Esophagus squamous epithelium (tissue), 5 donors: ENCODE data around the gene HMG20A. TPM values are rescaled to one million over a fixed set of nuclear protein-coding genes. Genes with fewer than 3 reads are reported as not detected.
A peak's percentile ranks its signal among the peaks of the same experiment; 100 is the strongest.

Experiments
- DNase-seq: peaks from one replicate; lab custom pipeline; 2025; lab: John Stamatoyannopoulos, UW
- H3K27ac ChIP-seq, 4 donors: fragments of 200-600 bp; sonication (generic); one replicate each; pipeline ENCODE4 v1.5.1; 2016 to 2019; ENCODE audit warnings: mild to moderate bottlenecking in 1 of 4
- H3K27me3 ChIP-seq, 4 donors: fragments of 200-600 bp; sonication (generic); 1 replicate in 3 of 4; 2 replicates in 1 of 4; pipeline versions ENCODE4 v1.5.1 to v1.6.0; 2017 to 2021; ENCODE audit warnings: antibody characterized with exemption in 1 of 4
- H3K36me3 ChIP-seq, 3 donors: fragments of 200-600 bp; sonication (generic); one replicate each; pipeline ENCODE4 v1.5.1; 2016 to 2019
- H3K4me1 ChIP-seq, 3 donors: fragments of 200-600 bp; sonication (generic); one replicate each; pipeline ENCODE4 v1.5.1; 2017 to 2019
- H3K4me3 ChIP-seq, 4 donors: fragments of 200-600 bp; sonication (generic); 1 replicate in 3 of 4; 2 replicates in 1 of 4; pipeline ENCODE4 v1.5.1; 2016 to 2019; ENCODE audit warnings: mild to moderate bottlenecking in 2 of 4, moderate library complexity in 1 of 4
- H3K9me3 ChIP-seq, 3 donors: fragments of 200-600 bp; sonication (generic); one replicate each; pipeline ENCODE4 v1.5.1; 2016 to 2019
- POLR2A ChIP-seq, 4 donors: fragments of 450-650 bp; IDR thresholded peaks; one replicate each; pipeline ENCODE4 v1.6.1; 2017; ENCODE audit warnings: antibody characterized with exemption in 4 of 4, mild to moderate bottlenecking in 4 of 4, moderate library complexity in 3 of 4
- WGBS, 2 donors: methylation state at CpG; one replicate each; pipeline ENCODE4 v1.1.5; 2018; 5-methylcytosine and 5-hydroxymethylcytosine counted together
- intact Hi-C: fragments of 100-400 bp; cut with DNase I; formaldehyde crosslinking; loops from one replicate; pipeline ENCODE4 v1.15.0; 2022
- total RNA-seq, 4 donors: library from RNA; depleted of rRNA; stranded (reverse); fragments of >200 nt; gene quantifications; one replicate each; pipeline ENCODE4 v1.1.0, GENCODE V29; 2016
- TF ChIP-seq, protein P1 (sequence below), 6 experiments: fragments of 450-650 bp in 4 of 6; fragments of 200-600 bp in 2 of 6; sonication (generic) in 2 of 6; IDR thresholded peaks; one replicate each; pipeline ENCODE4 v1.5.1; 2016 to 2019; ENCODE audit warnings: antibody characterized with exemption in 6 of 6, mild to moderate bottlenecking in 4 of 6, moderate library complexity in 4 of 6
- donor health status: DM: yes; HTN: yes; CAD: no.

Gene HMG20A
- total RNA-seq, 4 donors from 2014 or later = 7.9 to 22.7 (median 12.9) TPM

DNA sequence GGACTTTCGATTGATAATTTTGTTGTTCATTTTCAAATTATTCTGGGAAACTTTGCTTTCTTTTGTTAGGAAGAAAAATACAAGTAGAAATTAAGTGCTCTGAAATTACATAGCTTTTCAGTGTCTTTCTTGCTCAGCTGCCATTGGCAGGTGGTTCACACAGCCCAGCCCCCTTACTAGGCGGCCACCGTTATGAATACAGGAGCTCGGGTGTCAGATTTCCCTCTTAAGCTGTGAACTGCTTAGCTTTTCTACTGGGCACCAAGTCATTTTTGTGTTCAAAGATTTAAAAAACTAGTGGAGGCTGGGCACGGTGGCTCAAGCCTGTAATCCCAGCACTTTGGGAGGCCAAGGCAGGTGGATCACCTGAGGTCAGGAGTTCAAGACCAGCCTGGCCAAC, 55.2 kb downstream of the HMG20A start:
- DNase-seq = no peak
- Histone ChIP-seq H3K4me1 (peaks cover 0 to 1% (median 0%) of the 10 kb centered on the region in 3 donors), H3K9me3 (no peaks in the 10 kb centered on the region), H3K36me3 (peaks cover 11 to 89% (median 23%) of the 10 kb centered on the region in 3 donors), H3K4me3 (no peak overlapping the region), H3K27me3 (no peaks in the 10 kb centered on the region), H3K27ac (no peak overlapping the region)
- TF ChIP-seq POLR2A (IDR thresholded peaks at IDR 0.05) = no peak
- TF ChIP-seq, protein P1, sequence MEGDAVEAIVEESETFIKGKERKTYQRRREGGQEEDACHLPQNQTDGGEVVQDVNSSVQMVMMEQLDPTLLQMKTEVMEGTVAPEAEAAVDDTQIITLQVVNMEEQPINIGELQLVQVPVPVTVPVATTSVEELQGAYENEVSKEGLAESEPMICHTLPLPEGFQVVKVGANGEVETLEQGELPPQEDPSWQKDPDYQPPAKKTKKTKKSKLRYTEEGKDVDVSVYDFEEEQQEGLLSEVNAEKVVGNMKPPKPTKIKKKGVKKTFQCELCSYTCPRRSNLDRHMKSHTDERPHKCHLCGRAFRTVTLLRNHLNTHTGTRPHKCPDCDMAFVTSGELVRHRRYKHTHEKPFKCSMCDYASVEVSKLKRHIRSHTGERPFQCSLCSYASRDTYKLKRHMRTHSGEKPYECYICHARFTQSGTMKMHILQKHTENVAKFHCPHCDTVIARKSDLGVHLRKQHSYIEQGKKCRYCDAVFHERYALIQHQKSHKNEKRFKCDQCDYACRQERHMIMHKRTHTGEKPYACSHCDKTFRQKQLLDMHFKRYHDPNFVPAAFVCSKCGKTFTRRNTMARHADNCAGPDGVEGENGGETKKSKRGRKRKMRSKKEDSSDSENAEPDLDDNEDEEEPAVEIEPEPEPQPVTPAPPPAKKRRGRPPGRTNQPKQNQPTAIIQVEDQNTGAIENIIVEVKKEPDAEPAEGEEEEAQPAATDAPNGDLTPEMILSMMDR (IDR thresholded peaks at IDR 0.05) = no peak
- WGBS, 2 donors = 39 to 56% methylated on average over 4 to 5 of the region's 5 CpGs
- intact Hi-C loops = no loop called here

DNA sequence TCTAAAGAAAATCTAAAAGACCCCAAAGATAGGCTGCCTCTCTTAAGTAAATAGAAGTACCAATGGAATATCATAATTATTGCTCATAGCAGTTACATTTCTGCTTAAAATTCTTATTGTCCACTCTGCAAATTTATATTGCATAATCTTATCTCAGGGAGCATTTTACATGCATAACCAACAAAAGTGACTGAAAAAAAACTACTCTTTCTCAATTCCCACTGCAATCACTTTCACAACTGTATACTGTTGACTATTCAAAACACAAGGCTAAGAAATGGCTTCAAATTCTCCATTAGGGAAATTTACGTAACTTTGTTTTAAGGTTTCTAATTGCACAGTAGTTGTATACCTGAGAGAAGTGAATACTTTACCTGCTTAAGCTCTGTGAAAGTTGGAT, 56.3 kb downstream of the HMG20A start:
- H3K4me1 ChIP-seq = peaks cover 0 to 12% (median 0%) of the 10 kb centered on the region in 3 donors
- TF ChIP-seq, protein P1 (IDR thresholded peaks at IDR 0.05) = no peak
- H3K9me3 ChIP-seq = no peaks in the 10 kb centered on the region
- H3K36me3 ChIP-seq = peaks cover 7 to 82% (median 15%) of the 10 kb centered on the region in 3 donors
- intact Hi-C loops = no loop called here
- 88% methylated on average over 1 of the region's 1 CpG for WGBS, 2 donors
- no peaks in the 10 kb centered on the region for H3K27me3 ChIP-seq
- H3K27ac ChIP-seq = no peak overlapping the region
- no peak for DNase-seq
- no peak overlapping the region for H3K4me3 ChIP-seq

DNA sequence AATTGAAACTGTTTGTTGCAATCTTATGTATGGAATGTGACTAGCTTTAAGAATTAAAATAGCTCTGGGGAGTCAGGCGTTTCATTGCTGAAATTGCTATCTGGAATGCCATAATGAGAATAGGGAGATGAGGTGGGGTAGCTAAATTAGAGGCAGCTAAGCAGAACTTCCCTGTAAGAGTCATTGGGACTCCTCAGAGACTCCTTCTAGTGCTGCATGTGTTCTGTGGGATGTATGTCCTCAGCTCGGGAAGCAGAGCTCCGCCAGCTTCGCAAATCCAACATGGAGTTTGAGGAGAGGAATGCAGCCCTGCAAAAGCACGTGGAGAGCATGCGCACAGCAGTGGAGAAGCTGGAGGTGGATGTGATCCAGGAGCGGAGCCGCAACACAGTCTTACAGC, 57.4 kb downstream of the HMG20A start:
- no peak for DNase-seq
- H3K9me3 ChIP-seq = no peaks in the 10 kb centered on the region
- no peak for TF ChIP-seq POLR2A (IDR thresholded peaks at IDR 0.05)
- TF ChIP-seq, protein P1 (IDR thresholded peaks at IDR 0.05) = no peak
- no peak overlapping the region for H3K4me3 ChIP-seq
- H3K27ac ChIP-seq = no peak overlapping the region
- H3K4me1 ChIP-seq = peaks cover 0 to 23% (median 3%) of the 10 kb centered on the region in 3 donors
- no peaks in the 10 kb centered on the region for H3K27me3 ChIP-seq
- intact Hi-C loops = no loop called here
- H3K36me3 ChIP-seq = peaks cover 0 to 82% (median 12%) of the 10 kb centered on the region in 3 donors
- WGBS, 2 donors = 95 to 100% methylated on average over 4 to 8 of the region's 8 CpGs

DNA sequence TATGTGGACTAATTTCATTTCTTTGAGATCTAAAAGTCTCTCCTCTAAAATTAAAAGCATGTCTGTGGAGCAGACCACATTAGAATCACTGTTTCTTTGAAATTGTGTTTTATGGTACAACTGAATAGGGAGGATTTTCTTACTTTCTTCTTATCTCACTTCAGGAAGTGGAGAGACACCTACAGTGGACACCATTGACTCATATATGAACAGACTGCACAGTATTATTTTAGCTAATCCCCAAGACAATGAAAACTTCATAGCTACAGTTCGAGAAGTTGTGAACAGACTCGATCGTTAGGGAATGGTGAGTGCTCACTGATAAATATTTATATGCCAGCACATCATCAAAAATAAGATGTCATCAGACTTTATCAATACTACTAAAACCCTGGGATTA, 58.3 kb downstream of the HMG20A start:
- no peaks in the 10 kb centered on the region for H3K27me3 ChIP-seq
- DNase-seq = no peak
- 46 to 55% methylated on average over 3 of the region's 3 CpGs for WGBS, 2 donors
- H3K27ac ChIP-seq = no peak overlapping the region
- TF ChIP-seq, protein P1 (IDR thresholded peaks at IDR 0.05) = no peak
- no peak for TF ChIP-seq POLR2A (IDR thresholded peaks at IDR 0.05)
- no peak overlapping the region for H3K4me3 ChIP-seq
- no peaks in the 10 kb centered on the region for H3K9me3 ChIP-seq
- H3K36me3 ChIP-seq = peaks cover 0 to 82% (median 14%) of the 10 kb centered on the region in 3 donors
- intact Hi-C loops = no loop called here
- peaks cover 0 to 31% (median 3%) of the 10 kb centered on the region in 3 donors for H3K4me1 ChIP-seq

DNA sequence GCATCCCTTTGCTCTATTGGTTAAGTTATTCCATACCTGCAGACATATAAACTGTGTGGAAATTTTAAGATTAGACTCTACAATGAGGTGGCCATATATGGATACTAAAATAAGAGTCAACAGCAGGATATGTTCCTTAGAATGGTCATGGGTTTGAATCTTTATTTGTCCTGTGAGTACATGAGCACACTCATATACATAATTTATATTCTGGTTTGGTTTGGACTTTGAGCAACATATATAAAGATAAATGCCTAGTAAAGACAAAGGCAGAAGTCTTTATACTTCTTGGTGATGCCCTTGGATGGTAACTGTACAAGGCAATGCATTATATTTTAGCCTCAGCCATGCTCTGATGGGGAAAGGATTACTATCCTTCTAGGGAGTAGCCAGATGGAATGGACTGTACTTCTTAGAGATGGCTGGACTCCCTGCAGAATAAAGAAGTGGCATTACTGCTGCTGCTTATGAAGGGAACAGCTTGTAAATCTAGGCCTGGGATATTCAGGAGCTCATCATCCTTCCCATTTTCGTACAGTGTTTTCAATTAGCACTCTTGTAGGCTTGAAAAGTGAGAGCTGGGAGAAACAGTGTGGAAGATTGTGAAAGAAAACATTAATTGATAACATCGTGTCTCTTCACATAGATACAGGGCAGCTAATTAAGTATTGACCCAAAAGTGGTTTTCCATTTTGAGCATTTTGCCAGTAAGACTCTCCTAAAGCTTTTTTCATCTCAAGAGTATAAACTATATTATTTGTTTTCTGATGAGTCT, 60.4 kb downstream of the HMG20A start:
- DNase-seq = no peak
- no peaks in the 10 kb centered on the region for H3K9me3 ChIP-seq
- intact Hi-C loops = no loop called here
- peaks cover 0 to 35% (median 3%) of the 10 kb centered on the region in 3 donors for H3K4me1 ChIP-seq
- WGBS, 2 donors = 73 to 76% methylated on average over 1 to 2 of the region's 2 CpGs
- peaks cover 0 to 77% (median 14%) of the 10 kb centered on the region in 3 donors for H3K36me3 ChIP-seq
- H3K27me3 ChIP-seq = no peaks in the 10 kb centered on the region
- peak overlapping the region in 1 of 4 donors; percentile 26 for H3K27ac ChIP-seq
- H3K4me3 ChIP-seq = no peak overlapping the region
- TF ChIP-seq, protein P1 (IDR thresholded peaks at IDR 0.05) = no peak
- TF ChIP-seq POLR2A (IDR thresholded peaks at IDR 0.05) = no peak
